NB4 (cell line): ENCODE data around the gene PSMC4.
A peak's percentile ranks its signal among the peaks of the same experiment; 100 is the strongest.

Experiments used
- DNase-seq: peaks from one replicate; pipeline ENCODE4 v3.0.0; 2010; ENCODE audit warnings: low read depth
- H3K4me3 ChIP-seq: one replicate; pipeline ENCODE4 v1.5.1; 2011; ENCODE audit warnings: mild to moderate bottlenecking, low read depth, low read length, moderate library complexity
- MYC ChIP-seq: IDR thresholded peaks from 2 replicates; pipeline ENCODE4 v1.6.1; 2011; ENCODE audit warnings: low read depth, low read length
- POLR2A ChIP-seq: IDR thresholded peaks from 2 replicates; pipeline ENCODE4 v1.6.1; 2011; ENCODE audit warnings: mild to moderate bottlenecking; ENCODE audit not compliant: insufficient read length; ENCODE audit errors: extremely low read depth
- TF ChIP-seq, protein P1 (sequence below): IDR thresholded peaks from one replicate; pipeline ENCODE4 v1.5.1; 2012; ENCODE audit warnings: low read depth, low read length
- TF ChIP-seq, protein P2 (sequence below): IDR thresholded peaks from 2 replicates; pipeline ENCODE4 v1.6.1; 2011; ENCODE audit warnings: low read depth, low read length

Gene PSMC4

DNA sequence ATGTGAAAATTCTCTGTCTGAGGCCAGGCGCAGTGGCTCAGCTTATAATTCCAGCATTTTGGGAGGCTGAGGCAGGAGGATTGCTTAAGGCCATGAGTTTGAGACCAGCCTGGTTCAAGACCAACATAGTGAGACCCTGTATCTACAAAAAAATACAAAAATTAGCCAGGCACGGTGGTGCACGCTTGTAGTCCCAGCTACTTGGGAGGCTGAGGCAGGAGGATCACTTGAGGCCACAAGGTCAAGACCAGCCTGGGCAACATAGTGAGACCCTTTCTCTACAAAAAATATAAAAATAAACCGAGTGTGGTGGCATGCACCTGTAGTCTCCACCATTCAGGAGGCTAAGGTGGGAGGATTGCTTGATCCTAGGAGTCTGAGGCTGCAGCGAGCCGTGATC, 34.3 kb upstream of the PSMC4 start:
- no peak overlapping the region for H3K4me3 ChIP-seq
- TF ChIP-seq, protein P1, sequence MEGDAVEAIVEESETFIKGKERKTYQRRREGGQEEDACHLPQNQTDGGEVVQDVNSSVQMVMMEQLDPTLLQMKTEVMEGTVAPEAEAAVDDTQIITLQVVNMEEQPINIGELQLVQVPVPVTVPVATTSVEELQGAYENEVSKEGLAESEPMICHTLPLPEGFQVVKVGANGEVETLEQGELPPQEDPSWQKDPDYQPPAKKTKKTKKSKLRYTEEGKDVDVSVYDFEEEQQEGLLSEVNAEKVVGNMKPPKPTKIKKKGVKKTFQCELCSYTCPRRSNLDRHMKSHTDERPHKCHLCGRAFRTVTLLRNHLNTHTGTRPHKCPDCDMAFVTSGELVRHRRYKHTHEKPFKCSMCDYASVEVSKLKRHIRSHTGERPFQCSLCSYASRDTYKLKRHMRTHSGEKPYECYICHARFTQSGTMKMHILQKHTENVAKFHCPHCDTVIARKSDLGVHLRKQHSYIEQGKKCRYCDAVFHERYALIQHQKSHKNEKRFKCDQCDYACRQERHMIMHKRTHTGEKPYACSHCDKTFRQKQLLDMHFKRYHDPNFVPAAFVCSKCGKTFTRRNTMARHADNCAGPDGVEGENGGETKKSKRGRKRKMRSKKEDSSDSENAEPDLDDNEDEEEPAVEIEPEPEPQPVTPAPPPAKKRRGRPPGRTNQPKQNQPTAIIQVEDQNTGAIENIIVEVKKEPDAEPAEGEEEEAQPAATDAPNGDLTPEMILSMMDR: no peak
- TF ChIP-seq, protein P2, sequence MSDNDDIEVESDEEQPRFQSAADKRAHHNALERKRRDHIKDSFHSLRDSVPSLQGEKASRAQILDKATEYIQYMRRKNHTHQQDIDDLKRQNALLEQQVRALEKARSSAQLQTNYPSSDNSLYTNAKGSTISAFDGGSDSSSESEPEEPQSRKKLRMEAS: no peak
- DNase-seq: no peak

DNA sequence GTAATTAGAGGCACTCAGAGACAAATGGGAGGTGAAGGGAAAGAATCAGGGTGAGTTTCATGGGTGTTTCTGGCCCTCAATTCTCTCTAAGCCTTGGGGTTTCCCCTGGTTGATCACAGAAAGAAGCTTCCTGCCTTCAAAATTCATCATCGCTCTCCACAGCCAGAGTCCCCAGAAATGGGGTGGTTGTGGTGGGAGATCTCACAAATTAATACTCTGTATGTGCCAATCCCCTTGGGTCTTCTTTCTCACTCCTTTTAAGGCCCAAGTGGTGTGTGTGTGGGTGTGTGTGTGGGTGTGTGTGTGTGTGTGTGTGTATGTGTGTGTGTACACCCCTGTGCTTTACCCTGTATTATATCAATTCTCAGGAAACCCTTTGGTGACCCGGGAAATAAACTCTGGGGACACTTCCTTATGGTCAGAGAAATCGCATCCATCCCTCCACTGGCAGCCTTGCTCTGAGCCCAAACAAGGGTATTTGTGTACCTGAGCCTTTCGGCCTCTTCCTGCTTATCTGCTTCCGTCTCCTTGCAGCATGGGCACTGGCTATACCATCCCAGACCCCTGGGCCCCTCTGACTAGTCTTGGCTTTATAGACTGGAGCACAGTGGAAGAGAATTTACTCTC, 33.8 kb upstream of the PSMC4 start:
- peak; percentile 37 for DNase-seq
- TF ChIP-seq, protein P2: no peak
- TF ChIP-seq MYC (no peak), POLR2A (no peak)
- TF ChIP-seq, protein P1: no peak
- no peak overlapping the region for H3K4me3 ChIP-seq

DNA sequence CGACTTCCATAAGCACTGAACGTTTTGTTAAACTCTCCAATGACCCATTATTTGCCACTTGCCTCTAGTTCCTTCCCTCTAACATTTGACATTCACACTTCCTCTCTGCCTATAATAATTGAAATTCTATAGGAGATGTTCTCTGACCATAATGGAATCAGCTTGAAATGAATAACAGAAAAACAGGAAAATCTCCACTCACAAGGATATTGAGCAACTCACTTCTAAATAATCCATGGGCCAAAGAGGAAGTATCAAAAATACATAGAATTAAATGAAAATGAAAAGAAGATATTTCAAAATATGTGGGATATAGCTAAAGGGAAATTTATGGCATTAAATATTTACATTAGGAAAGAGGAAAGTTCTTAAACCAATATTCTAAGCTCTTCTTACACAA, 33.2 kb upstream of the PSMC4 start:
- H3K4me3 ChIP-seq: no peak overlapping the region
- peak; percentile 20 for DNase-seq
- TF ChIP-seq, protein P1: no peak
- no peak for TF ChIP-seq POLR2A
- TF ChIP-seq, protein P2: no peak
- TF ChIP-seq MYC: no peak

DNA sequence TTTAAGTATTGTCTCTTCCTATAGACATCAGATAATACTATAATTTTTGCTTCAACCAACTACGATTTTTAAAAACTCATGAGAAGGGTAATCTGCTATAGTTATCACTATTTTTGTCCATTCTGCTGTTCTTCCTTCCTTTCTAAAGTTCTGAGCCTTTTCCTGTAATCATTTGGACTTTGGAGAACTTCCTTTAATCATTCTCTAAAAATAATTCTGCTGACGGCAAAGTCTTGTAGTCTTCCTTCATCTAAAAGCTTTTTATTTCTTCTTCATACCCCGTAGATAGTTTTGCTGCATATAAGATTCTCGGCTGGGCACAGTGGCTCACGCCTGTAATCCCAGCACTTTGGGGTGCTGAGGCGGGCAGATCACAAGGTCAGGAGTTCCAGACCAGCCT, 31.4 kb upstream of the PSMC4 start:
- DNase-seq: no peak
- TF ChIP-seq POLR2A (no peak), MYC (no peak)
- TF ChIP-seq, protein P2: no peak
- TF ChIP-seq, protein P1: no peak
- no peak overlapping the region for H3K4me3 ChIP-seq

DNA sequence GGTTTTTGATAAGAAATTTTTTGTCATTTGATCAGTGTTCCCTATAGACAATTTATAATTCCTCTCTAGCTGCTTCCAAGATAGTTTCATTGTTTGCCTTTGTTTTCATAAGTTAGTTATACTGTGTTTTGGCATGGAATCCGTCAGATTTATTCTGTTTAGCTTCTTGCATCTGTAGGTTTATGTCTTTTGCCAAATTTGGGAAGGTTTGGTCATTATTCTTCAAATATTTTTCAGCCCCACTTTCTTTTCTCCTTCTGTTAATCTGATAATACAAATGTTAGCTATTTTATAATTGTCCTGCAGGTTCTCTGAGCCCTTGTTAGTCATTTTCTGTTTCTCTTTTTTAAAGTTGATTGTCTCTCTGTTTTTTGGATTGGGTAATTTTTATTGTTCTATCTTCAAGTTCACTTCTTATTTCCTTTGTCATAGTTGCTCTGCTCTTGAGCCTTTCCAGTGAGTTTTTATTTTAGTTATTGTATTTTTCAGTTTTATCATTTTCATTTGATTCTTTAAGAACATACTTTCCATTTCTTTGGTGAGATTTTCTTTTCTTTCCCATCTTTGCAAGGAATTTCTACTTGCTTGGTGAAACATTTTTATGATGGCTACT, 30.6 kb upstream of the PSMC4 start:
- DNase-seq: no peak
- TF ChIP-seq, protein P2: no peak
- no peak for TF ChIP-seq MYC
- TF ChIP-seq POLR2A: no peak
- TF ChIP-seq, protein P1: no peak
- H3K4me3 ChIP-seq: no peak overlapping the region
